Astrocyte (in vitro differentiated cells and primary cell): ENCODE results near the gene SH3BP4.

Experiments
- EZH2 ChIP-seq: IDR thresholded peaks from 2 replicates; pipeline ENCODE4 v1.6.1; 2012; ENCODE audit warnings: mild to moderate bottlenecking, low read length, inconsistent platforms; ENCODE audit not compliant: insufficient read depth
- TF ChIP-seq, protein P1 (sequence below): IDR thresholded peaks from 2 replicates; pipeline ENCODE4 v1.5.1; 2011; ENCODE audit warnings: low read depth, mild to moderate bottlenecking, inconsistent platforms, low read length, moderate library complexity; ENCODE audit not compliant: insufficient read depth

DNA sequence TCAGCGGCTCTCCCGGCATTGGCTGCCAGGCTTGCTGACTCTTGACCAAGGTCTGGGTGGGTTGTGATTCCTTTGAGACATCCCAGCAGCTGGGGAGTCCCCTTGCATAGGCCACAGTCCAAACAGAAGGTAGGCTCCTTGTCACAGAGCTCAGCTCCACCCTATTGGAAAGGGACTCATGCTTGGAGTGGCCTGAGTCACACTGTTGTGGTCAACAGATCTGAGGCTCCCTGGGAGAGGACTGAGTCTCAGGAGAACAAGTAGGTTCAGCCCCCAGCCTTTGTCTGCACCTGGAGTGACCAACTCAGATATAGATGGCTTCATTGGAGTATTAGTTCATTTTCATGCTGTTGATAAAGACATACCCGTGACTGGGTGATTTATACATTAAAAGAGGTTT, 32.1 kb upstream of the SH3BP4 start:
- TF ChIP-seq, protein P1, sequence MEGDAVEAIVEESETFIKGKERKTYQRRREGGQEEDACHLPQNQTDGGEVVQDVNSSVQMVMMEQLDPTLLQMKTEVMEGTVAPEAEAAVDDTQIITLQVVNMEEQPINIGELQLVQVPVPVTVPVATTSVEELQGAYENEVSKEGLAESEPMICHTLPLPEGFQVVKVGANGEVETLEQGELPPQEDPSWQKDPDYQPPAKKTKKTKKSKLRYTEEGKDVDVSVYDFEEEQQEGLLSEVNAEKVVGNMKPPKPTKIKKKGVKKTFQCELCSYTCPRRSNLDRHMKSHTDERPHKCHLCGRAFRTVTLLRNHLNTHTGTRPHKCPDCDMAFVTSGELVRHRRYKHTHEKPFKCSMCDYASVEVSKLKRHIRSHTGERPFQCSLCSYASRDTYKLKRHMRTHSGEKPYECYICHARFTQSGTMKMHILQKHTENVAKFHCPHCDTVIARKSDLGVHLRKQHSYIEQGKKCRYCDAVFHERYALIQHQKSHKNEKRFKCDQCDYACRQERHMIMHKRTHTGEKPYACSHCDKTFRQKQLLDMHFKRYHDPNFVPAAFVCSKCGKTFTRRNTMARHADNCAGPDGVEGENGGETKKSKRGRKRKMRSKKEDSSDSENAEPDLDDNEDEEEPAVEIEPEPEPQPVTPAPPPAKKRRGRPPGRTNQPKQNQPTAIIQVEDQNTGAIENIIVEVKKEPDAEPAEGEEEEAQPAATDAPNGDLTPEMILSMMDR: no peak
- no peak for TF ChIP-seq EZH2
